OCI-LY3 (cell line): Measurements from ENCODE around the gene DSCAM.

ENCODE experiments used
- H2AFZ ChIP-seq: fragments of 200-600, 300-600 bp; shearing (Covaris generic); 2 replicates; pipeline ENCODE4 v1.6.0; 2014; ENCODE audit warnings: antibody characterized with exemption, low read depth, low read length
- H3K27ac ChIP-seq: fragments of 200-600, 300-600 bp; sonication (generic); 2 replicates; pipeline ENCODE4 v1.5.1; 2014; ENCODE audit warnings: mild to moderate bottlenecking, low read length, moderate library complexity, mixed read lengths
- H3K27me3 ChIP-seq: fragments of 200-600, 300-600 bp; sonication (generic); 2 replicates; pipeline ENCODE4 v1.6.1; 2014; ENCODE audit warnings: low read depth, low read length, mixed read lengths
- H3K36me3 ChIP-seq: fragments of 200-600, 300-600 bp; sonication (generic); replicated peaks from 2 replicates; pipeline ENCODE3; 2014; ENCODE audit warnings: low read depth, low read length, mixed read lengths
- H3K4me1 ChIP-seq: fragments of 300-600, 200-600 bp; sonication (generic); 2 replicates; pipeline ENCODE4 v1.6.1; 2014; ENCODE audit warnings: low read length, mixed read lengths
- H3K4me2 ChIP-seq: fragments of 200-600, 300-600 bp; sonication (generic); 2 replicates; pipeline ENCODE4 v1.6.1; 2014; ENCODE audit warnings: low read length, mixed read lengths
- H3K4me3 ChIP-seq: fragments of 300-600, 200-600 bp; sonication (generic); 2 replicates; pipeline ENCODE4 v1.5.1; 2014; ENCODE audit warnings: antibody characterized with exemption, mild to moderate bottlenecking, low read length, moderate library complexity
- H3K79me2 ChIP-seq: fragments of 300-600, 200-600 bp; shearing (Covaris generic); 2 replicates; pipeline ENCODE4 v1.6.1; 2014; ENCODE audit warnings: mild to moderate bottlenecking, low read length, mixed read lengths
- H3K9ac ChIP-seq: fragments of 300-600, 200-600 bp; shearing (Covaris generic); 2 replicates; pipeline ENCODE4 v1.6.0; 2014; ENCODE audit warnings: mild to moderate bottlenecking, low read length, moderate library complexity
- H3K9me3 ChIP-seq: fragments of 200-600, 300-600 bp; shearing (Covaris generic); 2 replicates; pipeline ENCODE4 v1.6.1; 2014; ENCODE audit warnings: low read length, mixed read lengths; ENCODE audit not compliant: insufficient read depth
- H4K20me1 ChIP-seq: fragments of 200-600, 300-600 bp; sonication (generic); 2 replicates; pipeline ENCODE4 v1.6.1; 2016; ENCODE audit warnings: low read length, mixed read lengths; ENCODE audit not compliant: insufficient read depth
- EZH2phosphoT487 ChIP-seq: fragments of 200-600 bp; shearing (Covaris generic); IDR thresholded peaks from 2 replicates; pipeline ENCODE4 v1.6.1; 2018; ENCODE audit warnings: antibody characterized with exemption, mixed run types, low read depth
- TF ChIP-seq, protein P1 (sequence below): fragments of 200-600, 300-600 bp; sonication (generic); IDR thresholded peaks from 2 replicates; pipeline ENCODE4 v1.5.1; 2014; ENCODE audit warnings: antibody characterized with exemption, low read length, low read depth

The DSCAM gene

DNA sequence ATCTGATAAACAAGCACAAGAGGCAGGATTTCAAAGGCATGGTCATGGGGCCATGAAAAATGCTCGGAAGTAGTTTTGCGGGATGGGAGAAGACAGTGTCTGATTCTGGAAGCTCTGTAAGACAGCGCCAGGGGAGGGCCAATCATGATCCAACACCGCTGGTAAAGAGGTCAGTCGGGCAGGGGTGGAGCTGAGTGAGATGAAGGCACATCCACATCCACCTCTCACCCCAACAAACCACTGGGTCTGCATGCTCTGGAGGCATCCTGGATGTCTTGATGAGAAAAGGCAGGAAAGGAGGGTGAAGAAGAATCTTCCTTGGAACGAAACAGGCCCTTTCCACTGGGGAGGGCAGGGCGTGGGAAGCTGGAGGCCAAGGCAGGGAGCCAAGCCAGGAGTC lies 691.4 kb downstream of the DSCAM start:
- H3K9ac ChIP-seq: no peak overlapping the region
- no peak overlapping the region for H2AFZ ChIP-seq
- H4K20me1 ChIP-seq: no peaks in the 10 kb centered on the region
- no peaks in the 10 kb centered on the region for H3K79me2 ChIP-seq
- H3K4me3 ChIP-seq: no peak overlapping the region
- no peaks in the 10 kb centered on the region for H3K36me3 ChIP-seq
- H3K4me2 ChIP-seq: no peak overlapping the region
- no peaks in the 10 kb centered on the region for H3K27me3 ChIP-seq
- H3K27ac ChIP-seq: no peak overlapping the region
- no peaks in the 10 kb centered on the region for H3K9me3 ChIP-seq
- no peak for TF ChIP-seq EZH2phosphoT487
- TF ChIP-seq, protein P1, sequence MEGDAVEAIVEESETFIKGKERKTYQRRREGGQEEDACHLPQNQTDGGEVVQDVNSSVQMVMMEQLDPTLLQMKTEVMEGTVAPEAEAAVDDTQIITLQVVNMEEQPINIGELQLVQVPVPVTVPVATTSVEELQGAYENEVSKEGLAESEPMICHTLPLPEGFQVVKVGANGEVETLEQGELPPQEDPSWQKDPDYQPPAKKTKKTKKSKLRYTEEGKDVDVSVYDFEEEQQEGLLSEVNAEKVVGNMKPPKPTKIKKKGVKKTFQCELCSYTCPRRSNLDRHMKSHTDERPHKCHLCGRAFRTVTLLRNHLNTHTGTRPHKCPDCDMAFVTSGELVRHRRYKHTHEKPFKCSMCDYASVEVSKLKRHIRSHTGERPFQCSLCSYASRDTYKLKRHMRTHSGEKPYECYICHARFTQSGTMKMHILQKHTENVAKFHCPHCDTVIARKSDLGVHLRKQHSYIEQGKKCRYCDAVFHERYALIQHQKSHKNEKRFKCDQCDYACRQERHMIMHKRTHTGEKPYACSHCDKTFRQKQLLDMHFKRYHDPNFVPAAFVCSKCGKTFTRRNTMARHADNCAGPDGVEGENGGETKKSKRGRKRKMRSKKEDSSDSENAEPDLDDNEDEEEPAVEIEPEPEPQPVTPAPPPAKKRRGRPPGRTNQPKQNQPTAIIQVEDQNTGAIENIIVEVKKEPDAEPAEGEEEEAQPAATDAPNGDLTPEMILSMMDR: no peak
- H3K4me1 ChIP-seq: no peaks in the 10 kb centered on the region

DNA sequence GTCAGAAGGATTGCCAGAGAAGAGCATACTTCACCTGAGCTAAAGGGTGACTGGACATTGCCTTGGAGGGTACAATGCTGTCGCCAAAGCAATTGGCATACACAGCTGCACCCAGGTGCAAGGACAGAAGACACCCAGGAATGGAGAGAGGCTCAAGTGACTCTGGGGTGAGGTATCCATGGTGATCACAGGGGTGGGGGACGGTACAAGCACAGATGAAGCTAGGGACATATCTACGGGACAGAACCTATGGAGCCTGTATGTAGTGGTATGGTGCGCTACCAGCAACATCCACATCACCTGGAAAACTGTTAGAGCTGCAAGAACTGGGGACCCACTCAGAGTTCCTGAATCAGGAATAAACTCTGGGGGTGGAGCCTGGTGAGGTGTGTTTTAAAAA lies 693.6 kb downstream of the DSCAM start:
- no peaks in the 10 kb centered on the region for H4K20me1 ChIP-seq
- no peak overlapping the region for H3K4me2 ChIP-seq
- H3K27me3 ChIP-seq: no peaks in the 10 kb centered on the region
- no peaks in the 10 kb centered on the region for H3K4me1 ChIP-seq
- H3K9ac ChIP-seq: no peak overlapping the region
- H3K4me3 ChIP-seq: no peak overlapping the region
- no peak overlapping the region for H2AFZ ChIP-seq
- H3K36me3 ChIP-seq: no peaks in the 10 kb centered on the region
- TF ChIP-seq, protein P1: no peak
- no peak overlapping the region for H3K27ac ChIP-seq
- no peaks in the 10 kb centered on the region for H3K9me3 ChIP-seq
- H3K79me2 ChIP-seq: no peaks in the 10 kb centered on the region

DNA sequence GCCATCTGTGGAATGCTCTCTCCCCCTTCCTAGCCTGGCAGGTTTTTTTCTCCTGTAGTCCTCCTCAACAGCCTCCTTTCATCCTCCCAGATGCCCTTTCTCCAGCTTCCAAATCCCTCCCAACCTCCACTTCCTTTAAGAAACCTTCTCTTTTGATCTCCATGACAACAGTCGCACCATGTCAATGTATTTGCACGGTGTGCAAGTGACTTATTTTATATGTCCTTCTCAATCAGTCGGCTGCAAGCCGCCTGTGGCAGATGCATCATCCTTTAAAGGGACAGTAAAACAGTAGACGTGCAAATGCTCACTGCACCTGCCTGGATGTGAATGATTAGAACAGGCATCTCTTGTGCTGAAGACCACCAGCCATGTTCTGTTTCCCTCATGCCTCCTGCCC lies 694.5 kb downstream of the DSCAM start:
- Histone ChIP-seq H3K9ac (no peak overlapping the region), H3K9me3 (no peaks in the 10 kb centered on the region), H3K4me1 (no peaks in the 10 kb centered on the region), H3K27me3 (no peaks in the 10 kb centered on the region), H3K79me2 (no peaks in the 10 kb centered on the region), H3K36me3 (no peaks in the 10 kb centered on the region), H2AFZ (no peak overlapping the region), H3K4me2 (no peak overlapping the region), H4K20me1 (no peaks in the 10 kb centered on the region), H3K27ac (no peak overlapping the region), H3K4me3 (no peak overlapping the region)
- TF ChIP-seq EZH2phosphoT487: no peak
- TF ChIP-seq, protein P1: no peak

DNA sequence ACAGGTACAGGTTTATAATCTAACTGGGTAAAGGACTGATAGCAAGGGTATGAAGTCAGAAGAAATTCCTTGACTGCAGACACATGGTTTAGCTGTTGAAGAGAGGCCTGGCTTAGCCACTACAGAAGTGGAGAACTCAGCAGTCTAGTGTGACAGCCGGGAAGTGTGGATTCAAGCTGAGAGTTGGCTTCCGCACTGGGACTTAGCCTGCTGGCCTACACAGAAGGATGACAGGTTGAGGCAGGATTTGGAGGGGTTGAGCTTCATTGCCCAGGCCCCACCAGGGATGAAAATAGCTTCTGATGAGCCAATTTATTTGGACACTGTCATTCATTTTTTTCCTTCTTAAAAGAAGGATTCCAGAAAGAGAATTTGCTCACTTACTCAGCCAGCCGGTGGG lies 695.3 kb downstream of the DSCAM start:
- H3K36me3 ChIP-seq: no peaks in the 10 kb centered on the region
- H3K4me3 ChIP-seq: no peak overlapping the region
- H3K27me3 ChIP-seq: no peaks in the 10 kb centered on the region
- H3K4me2 ChIP-seq: no peak overlapping the region
- no peak overlapping the region for H3K9ac ChIP-seq
- TF ChIP-seq EZH2phosphoT487: no peak
- TF ChIP-seq, protein P1: no peak
- no peaks in the 10 kb centered on the region for H3K9me3 ChIP-seq
- H4K20me1 ChIP-seq: no peaks in the 10 kb centered on the region
- no peaks in the 10 kb centered on the region for H3K79me2 ChIP-seq
- H3K4me1 ChIP-seq: no peaks in the 10 kb centered on the region
- no peak overlapping the region for H3K27ac ChIP-seq
- H2AFZ ChIP-seq: no peak overlapping the region
